MM.1S (cell line): ENCODE data around the gene PIP4K2A.

ENCODE experiments used
- DNase-seq: peaks from one replicate; pipeline ENCODE4 v3.0.0-alpha.2; 2015
- H2AFZ ChIP-seq: fragments of 300-600 bp; sonication (generic); 2 replicates; pipeline ENCODE4 v1.6.0; 2016; ENCODE audit warnings: antibody characterized with exemption, low read length
- H3F3A ChIP-seq: fragments of 300-600 bp; sonication (generic); 2 replicates; pipeline ENCODE4 v1.6.1; 2016; ENCODE audit warnings: mild to moderate bottlenecking, antibody characterized with exemption, low read length, moderate library complexity, mixed read lengths; ENCODE audit not compliant: insufficient read depth
- H3K27ac ChIP-seq: fragments of 300-600 bp; sonication (generic); 2 replicates; pipeline ENCODE4 v1.5.1; 2016; ENCODE audit warnings: mild to moderate bottlenecking, low read length
- H3K27me3 ChIP-seq: fragments of 300-600 bp; sonication (generic); replicated peaks from 2 replicates; pipeline ENCODE4 v1.6.0; 2016; ENCODE audit warnings: low read length; ENCODE audit not compliant: insufficient read depth
- H3K36me3 ChIP-seq: fragments of 300-600 bp; sonication (generic); replicated peaks from 2 replicates; pipeline ENCODE4 v1.6.1; 2016; ENCODE audit warnings: mild to moderate bottlenecking, low read length, mixed read lengths; ENCODE audit not compliant: insufficient read depth
- H3K4me1 ChIP-seq: fragments of 300-600 bp; sonication (generic); 2 replicates; pipeline ENCODE4 v1.6.1; 2016; ENCODE audit warnings: low read length, mixed read lengths
- H3K4me2 ChIP-seq: fragments of 300-600 bp; sonication (generic); 2 replicates; pipeline ENCODE4 v1.6.0; 2016; ENCODE audit warnings: low read depth, low read length
- H3K4me3 ChIP-seq: fragments of 300-600 bp; sonication (generic); 2 replicates; pipeline ENCODE4 v1.5.1; 2016; ENCODE audit warnings: low read length, mixed read lengths
- H3K79me2 ChIP-seq: fragments of 300-600 bp; sonication (generic); 2 replicates; pipeline ENCODE4 v1.6.1; 2016; ENCODE audit warnings: mixed run types, low read length, mixed read lengths
- H3K9ac ChIP-seq: fragments of 300-600 bp; sonication (generic); 2 replicates; pipeline ENCODE4 v1.6.1; 2016; ENCODE audit warnings: low read length, mixed read lengths
- H3K9me2 ChIP-seq: fragments of 300-600 bp; sonication (generic); replicated peaks from 2 replicates; pipeline ENCODE4 v1.6.1; 2016; ENCODE audit warnings: mild to moderate bottlenecking, low read length, mixed read lengths; ENCODE audit not compliant: insufficient read depth
- H3K9me3 ChIP-seq: fragments of 300-600 bp; sonication (generic); replicated peaks from 2 replicates; pipeline ENCODE4 v1.6.1; 2016; ENCODE audit warnings: mild to moderate bottlenecking, low read length, mixed read lengths; ENCODE audit not compliant: insufficient read depth
- H4K20me1 ChIP-seq: fragments of 300-600 bp; sonication (generic); 2 replicates; pipeline ENCODE4 v1.6.1; 2016; ENCODE audit warnings: mild to moderate bottlenecking, low read length, moderate library complexity, mixed read lengths; ENCODE audit not compliant: insufficient read depth
- CTCF ChIP-seq: fragments of 300-600 bp; sonication (generic); IDR thresholded peaks from 2 replicates; pipeline ENCODE4 v1.5.1; 2016; ENCODE audit warnings: antibody characterized with exemption, low read length, mixed read lengths
- EZH2 ChIP-seq: fragments of 300-600 bp; sonication (generic); optimal IDR thresholded peaks from 2 replicates; pipeline ENCODE3; 2017; ENCODE audit warnings: low read depth, mild to moderate bottlenecking, antibody characterized with exemption, low read length, mixed read lengths
- EZH2phosphoT487 ChIP-seq: fragments of 300-600 bp; sonication (generic); IDR thresholded peaks from 2 replicates; pipeline ENCODE4 v1.6.1; 2018; ENCODE audit warnings: antibody characterized with exemption, low read length

Gene PIP4K2A

GRCh38 chr10:22640359-22640758 is 74.0 kb downstream of the PIP4K2A start:
- DNase-seq: no peak
- Histone ChIP-seq H4K20me1 (no peaks in the 10 kb centered on the region), H2AFZ (no peak overlapping the region)

GRCh38 chr10:22638863-22639262 is 75.5 kb downstream of the PIP4K2A start:
- Histone ChIP-seq H2AFZ (no peak overlapping the region), H3K4me2 (no peak overlapping the region), H3K4me1 (no peaks in the 10 kb centered on the region), H3K4me3 (no peak overlapping the region), H4K20me1 (no peaks in the 10 kb centered on the region), H3K9me3 (no peaks in the 10 kb centered on the region), H3F3A (no peaks in the 10 kb centered on the region), H3K27me3 (no peaks in the 10 kb centered on the region), H3K79me2 (peaks cover 59% of the 10 kb centered on the region), H3K9ac (no peak overlapping the region), H3K27ac (no peak overlapping the region), H3K9me2 (no peaks in the 10 kb centered on the region), H3K36me3 (no peaks in the 10 kb centered on the region)
- no peak for DNase-seq
- no peak for TF ChIP-seq EZH2
- TF ChIP-seq EZH2phosphoT487: no peak
- no peak for TF ChIP-seq CTCF

More at GRCh38 chr10:22640359-22640758, 74.0 kb downstream of the PIP4K2A start:
- H3K27me3 ChIP-seq: no peaks in the 10 kb centered on the region
- no peaks in the 10 kb centered on the region for H3K4me1 ChIP-seq
- no peaks in the 10 kb centered on the region for H3K9me3 ChIP-seq
- H3K27ac ChIP-seq: no peak overlapping the region
- TF ChIP-seq EZH2 (no peak), EZH2phosphoT487 (no peak), CTCF (no peak)
- H3K9me2 ChIP-seq: no peaks in the 10 kb centered on the region
- H3K4me2 ChIP-seq: no peak overlapping the region
- peaks cover 59% of the 10 kb centered on the region for H3K79me2 ChIP-seq
- no peak overlapping the region for H3K9ac ChIP-seq
- H3K36me3 ChIP-seq: no peaks in the 10 kb centered on the region
- H3F3A ChIP-seq: no peaks in the 10 kb centered on the region
- H3K4me3 ChIP-seq: no peak overlapping the region

DNA sequence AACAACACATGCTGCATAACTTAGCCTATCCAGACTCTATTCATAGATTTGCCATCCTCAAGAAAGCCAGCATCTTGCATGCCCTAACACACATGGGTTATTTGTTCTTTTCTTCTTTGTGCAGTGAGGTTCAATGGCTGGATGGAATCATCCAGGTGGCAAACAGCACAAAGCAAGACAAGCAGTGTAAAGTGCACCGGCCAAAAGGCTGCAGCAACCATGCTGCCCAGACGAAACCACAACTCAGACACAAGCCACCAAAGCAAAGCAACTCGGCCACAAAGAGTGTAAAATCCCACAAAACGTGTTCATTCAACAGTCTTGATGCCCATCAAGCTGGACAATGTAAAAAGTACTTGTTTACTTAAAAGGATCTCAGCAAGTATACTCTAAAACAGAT is 76.9 kb downstream of the PIP4K2A start:
- Histone ChIP-seq H3K9ac (no peak overlapping the region), H3K4me3 (no peak overlapping the region), H2AFZ (no peak overlapping the region), H3K9me2 (no peaks in the 10 kb centered on the region), H3K79me2 (peaks cover 68% of the 10 kb centered on the region), H3K27me3 (no peaks in the 10 kb centered on the region), H3F3A (no peaks in the 10 kb centered on the region), H3K36me3 (no peaks in the 10 kb centered on the region), H3K4me1 (no peaks in the 10 kb centered on the region), H4K20me1 (no peaks in the 10 kb centered on the region), H3K27ac (no peak overlapping the region), H3K9me3 (no peaks in the 10 kb centered on the region), H3K4me2 (no peak overlapping the region)
- TF ChIP-seq EZH2: no peak
- TF ChIP-seq EZH2phosphoT487: no peak
- no peak for TF ChIP-seq CTCF
- DNase-seq: no peak
